ENCODE results near the gene CDH20.

The CDH20 gene

DNA sequence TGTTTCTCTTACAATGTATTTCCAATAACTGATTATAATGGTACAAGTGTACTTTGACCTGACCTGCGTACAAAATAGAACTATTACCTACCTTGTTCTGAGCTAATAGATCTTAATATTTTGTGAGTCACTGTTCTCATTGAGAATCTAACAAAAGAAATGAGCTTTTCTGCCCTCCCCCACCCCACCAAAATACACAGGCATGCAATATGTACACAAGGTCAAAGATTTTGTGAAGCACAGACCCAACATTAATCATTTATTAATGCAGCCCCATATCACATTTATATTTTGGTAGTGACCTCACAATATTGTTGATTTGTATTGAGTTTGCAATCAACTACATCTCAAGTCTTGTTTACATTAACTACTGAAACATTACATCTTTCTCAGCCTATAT lies 86.5 kb downstream of the CDH20 start:
- no peak overlapping the region for H3K27ac ChIP-seq (ENCODE audit: low read depth, low read length)
- H3K36me3 ChIP-seq (ENCODE audit: low read length): no peaks in the 10 kb centered on the region
- TF ChIP-seq EZH2phosphoT487 (conservative IDR thresholded peaks at IDR 0.05; ENCODE audit: low read length): no peak
- TF ChIP-seq, protein P1, sequence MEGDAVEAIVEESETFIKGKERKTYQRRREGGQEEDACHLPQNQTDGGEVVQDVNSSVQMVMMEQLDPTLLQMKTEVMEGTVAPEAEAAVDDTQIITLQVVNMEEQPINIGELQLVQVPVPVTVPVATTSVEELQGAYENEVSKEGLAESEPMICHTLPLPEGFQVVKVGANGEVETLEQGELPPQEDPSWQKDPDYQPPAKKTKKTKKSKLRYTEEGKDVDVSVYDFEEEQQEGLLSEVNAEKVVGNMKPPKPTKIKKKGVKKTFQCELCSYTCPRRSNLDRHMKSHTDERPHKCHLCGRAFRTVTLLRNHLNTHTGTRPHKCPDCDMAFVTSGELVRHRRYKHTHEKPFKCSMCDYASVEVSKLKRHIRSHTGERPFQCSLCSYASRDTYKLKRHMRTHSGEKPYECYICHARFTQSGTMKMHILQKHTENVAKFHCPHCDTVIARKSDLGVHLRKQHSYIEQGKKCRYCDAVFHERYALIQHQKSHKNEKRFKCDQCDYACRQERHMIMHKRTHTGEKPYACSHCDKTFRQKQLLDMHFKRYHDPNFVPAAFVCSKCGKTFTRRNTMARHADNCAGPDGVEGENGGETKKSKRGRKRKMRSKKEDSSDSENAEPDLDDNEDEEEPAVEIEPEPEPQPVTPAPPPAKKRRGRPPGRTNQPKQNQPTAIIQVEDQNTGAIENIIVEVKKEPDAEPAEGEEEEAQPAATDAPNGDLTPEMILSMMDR (IDR thresholded peaks at IDR 0.05; ENCODE audit: insufficient read depth, low read length, poor library complexity, severe bottlenecking): no peak
- H3K79me2 ChIP-seq (ENCODE audit: insufficient read depth, low read length): no peaks in the 10 kb centered on the region
- H3K27me3 ChIP-seq (ENCODE audit: low read length): no peaks in the 10 kb centered on the region
- H3K9ac ChIP-seq (ENCODE audit: low read length): no peak overlapping the region
- H3K4me2 ChIP-seq (ENCODE audit: low read depth, low read length, poor library complexity, severe bottlenecking): no peak overlapping the region
- no peaks in the 10 kb centered on the region for H3K9me3 ChIP-seq (ENCODE audit: insufficient read depth, low read length)
- H4K20me1 ChIP-seq (ENCODE audit: low read depth, low read length): no peaks in the 10 kb centered on the region
- no peaks in the 10 kb centered on the region for H3K9me2 ChIP-seq (replicated peaks; ENCODE audit: insufficient read depth, low read length)
- H3F3A ChIP-seq (ENCODE audit: insufficient read depth): no peaks in the 10 kb centered on the region
- H3K4me3 ChIP-seq (ENCODE audit: insufficient read depth, low read length, poor library complexity, severe bottlenecking): no peak overlapping the region
- no peak overlapping the region for H2AFZ ChIP-seq (ENCODE audit: low read depth, low read length, severe bottlenecking)

DNA sequence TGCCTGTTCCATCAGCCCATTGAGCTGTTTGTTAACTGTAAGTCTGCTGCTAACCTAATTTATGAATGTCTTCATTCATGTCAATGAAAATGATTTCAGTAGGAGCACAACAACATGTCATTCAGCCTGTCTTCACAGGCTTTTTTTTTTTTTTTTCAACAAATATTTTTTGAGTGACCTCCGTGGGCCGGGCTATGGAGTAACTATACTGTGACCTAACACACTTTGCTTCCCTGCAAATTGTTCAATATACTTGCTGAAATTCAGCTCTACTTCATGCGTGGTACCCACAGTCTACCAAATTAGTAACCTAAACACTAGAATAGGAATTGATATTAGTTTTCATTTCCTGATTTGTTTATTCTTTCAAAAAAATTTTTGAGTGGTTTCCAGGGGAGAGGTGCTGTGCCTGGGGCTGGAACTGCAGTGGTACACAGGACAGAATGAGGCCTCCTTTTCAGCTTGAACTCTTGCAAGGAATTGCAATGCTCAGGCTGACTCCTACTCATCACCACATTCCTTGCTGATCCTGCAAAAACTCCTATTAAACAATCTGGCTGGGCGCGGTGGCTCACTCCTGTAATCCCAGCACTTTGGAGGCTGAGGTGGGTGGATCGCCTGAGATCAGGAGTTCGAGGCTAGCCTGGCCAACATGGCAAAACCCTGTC lies 87.1 kb downstream of the CDH20 start:
- H2AFZ ChIP-seq (ENCODE audit: low read depth, low read length, severe bottlenecking): no peak overlapping the region
- H3K4me3 ChIP-seq (ENCODE audit: insufficient read depth, low read length, poor library complexity, severe bottlenecking): no peak overlapping the region
- no peaks in the 10 kb centered on the region for H3K79me2 ChIP-seq (ENCODE audit: insufficient read depth, low read length)
- TF ChIP-seq, protein P1 (IDR thresholded peaks at IDR 0.05; ENCODE audit: insufficient read depth, low read length, poor library complexity, severe bottlenecking): no peak
- TF ChIP-seq EZH2phosphoT487 (conservative IDR thresholded peaks at IDR 0.05; ENCODE audit: low read length): no peak
- no peak overlapping the region for H3K4me2 ChIP-seq (ENCODE audit: low read depth, low read length, poor library complexity, severe bottlenecking)
- no peaks in the 10 kb centered on the region for H3K36me3 ChIP-seq (ENCODE audit: low read length)
- no peaks in the 10 kb centered on the region for H3K9me3 ChIP-seq (ENCODE audit: insufficient read depth, low read length)
- no peaks in the 10 kb centered on the region for H3K27me3 ChIP-seq (ENCODE audit: low read length)
- no peak overlapping the region for H3K9ac ChIP-seq (ENCODE audit: low read length)
- H3F3A ChIP-seq (ENCODE audit: insufficient read depth): no peaks in the 10 kb centered on the region
- no peaks in the 10 kb centered on the region for H4K20me1 ChIP-seq (ENCODE audit: low read depth, low read length)
- no peak overlapping the region for H3K27ac ChIP-seq (ENCODE audit: low read depth, low read length)
- no peaks in the 10 kb centered on the region for H3K9me2 ChIP-seq (replicated peaks; ENCODE audit: insufficient read depth, low read length)

DNA sequence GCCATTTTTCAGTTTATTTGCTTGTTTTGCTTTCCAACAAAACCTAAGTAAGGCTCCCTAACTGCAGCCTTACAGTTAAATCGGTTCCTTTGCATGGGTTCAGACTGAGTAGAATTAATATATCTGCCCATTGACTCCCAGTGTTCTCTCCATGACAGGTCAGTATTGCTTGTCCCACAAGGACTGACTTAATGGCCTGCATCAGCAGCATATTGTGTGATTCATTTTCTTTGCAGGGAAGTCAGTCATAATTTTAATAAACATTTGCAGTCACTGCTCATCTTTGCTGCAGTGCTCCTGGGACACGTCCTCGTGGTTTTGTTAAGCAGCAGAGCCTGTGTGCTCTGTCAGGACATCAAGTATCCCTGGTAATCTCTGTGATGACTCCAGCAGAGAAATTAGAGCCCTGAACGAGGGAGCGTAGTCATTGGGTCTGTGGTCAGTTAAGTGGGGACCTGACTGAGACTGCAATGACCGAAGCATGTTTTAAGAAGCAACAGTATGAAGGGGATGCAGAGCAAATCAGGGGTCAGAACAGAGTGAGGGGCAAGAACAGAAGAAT lies 93.3 kb downstream of the CDH20 start:
- H3K9me2 ChIP-seq (replicated peaks; ENCODE audit: insufficient read depth, low read length): no peaks in the 10 kb centered on the region
- no peak overlapping the region for H3K4me3 ChIP-seq (ENCODE audit: insufficient read depth, low read length, poor library complexity, severe bottlenecking)
- no peak overlapping the region for H3K27ac ChIP-seq (ENCODE audit: low read depth, low read length)
- H3F3A ChIP-seq (ENCODE audit: insufficient read depth): no peaks in the 10 kb centered on the region
- H2AFZ ChIP-seq (ENCODE audit: low read depth, low read length, severe bottlenecking): no peak overlapping the region
- TF ChIP-seq, protein P1 (IDR thresholded peaks at IDR 0.05; ENCODE audit: insufficient read depth, low read length, poor library complexity, severe bottlenecking): no peak
- no peak for TF ChIP-seq EZH2phosphoT487 (conservative IDR thresholded peaks at IDR 0.05; ENCODE audit: low read length)
- H4K20me1 ChIP-seq (ENCODE audit: low read depth, low read length): no peaks in the 10 kb centered on the region
- no peaks in the 10 kb centered on the region for H3K9me3 ChIP-seq (ENCODE audit: insufficient read depth, low read length)
- H3K36me3 ChIP-seq (ENCODE audit: low read length): no peaks in the 10 kb centered on the region
- no peak overlapping the region for H3K9ac ChIP-seq (ENCODE audit: low read length)
- H3K4me2 ChIP-seq (ENCODE audit: low read depth, low read length, poor library complexity, severe bottlenecking): no peak overlapping the region
- H3K27me3 ChIP-seq (ENCODE audit: low read length): no peaks in the 10 kb centered on the region
- no peaks in the 10 kb centered on the region for H3K79me2 ChIP-seq (ENCODE audit: insufficient read depth, low read length)
